Activated CD4-positive, alpha-beta T cell treated with anti-CD3 and anti-CD28 coated beads, Interleukin-2, amount 50 U/mL, for 4 hours (primary cell): Measurements from ENCODE around the gene SLC37A1.
"Not testable (repeated sequence)": the region's sequence is repeated elsewhere in the genome, so short reads cannot be mapped to it uniquely, and the experiment has no call there.

Experiments used
- DNase-seq, 2 experiments: peaks; one replicate each; pipeline ENCODE4 v3.0.0-alpha.2; 2020

SLC37A1 gene

DNA sequence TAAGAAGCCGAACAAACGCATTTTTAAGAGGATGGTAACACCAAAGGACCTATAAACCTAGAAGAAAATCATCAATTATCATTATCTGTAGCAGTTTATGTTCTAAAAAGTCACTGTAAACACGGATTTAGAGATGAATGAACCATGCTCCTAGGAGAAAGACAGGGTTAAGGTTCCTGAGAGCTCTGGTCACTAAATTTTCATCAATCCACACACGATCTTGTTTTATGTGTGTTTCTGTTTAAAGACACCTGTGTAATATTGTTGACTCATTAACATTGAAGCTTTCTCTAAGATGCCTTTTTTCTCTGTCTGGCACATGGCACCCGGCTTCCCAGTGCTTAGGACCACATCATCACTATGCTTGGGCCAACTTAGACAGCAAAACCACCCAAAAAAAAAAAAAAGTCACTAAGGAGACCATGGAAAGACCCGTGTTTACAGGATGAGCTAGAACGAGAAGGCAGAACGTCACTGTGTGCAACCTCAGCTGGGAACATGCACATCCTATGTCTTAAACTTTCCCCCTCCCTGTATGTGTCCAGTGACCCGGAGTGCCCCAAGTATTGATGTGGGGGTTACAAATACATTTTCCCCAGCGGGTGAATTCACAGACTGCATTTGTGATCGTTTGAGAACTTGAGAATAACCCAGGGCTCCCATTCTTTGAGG lies 84.0 kb downstream of the SLC37A1 start:
- DNase-seq = no peak

DNA sequence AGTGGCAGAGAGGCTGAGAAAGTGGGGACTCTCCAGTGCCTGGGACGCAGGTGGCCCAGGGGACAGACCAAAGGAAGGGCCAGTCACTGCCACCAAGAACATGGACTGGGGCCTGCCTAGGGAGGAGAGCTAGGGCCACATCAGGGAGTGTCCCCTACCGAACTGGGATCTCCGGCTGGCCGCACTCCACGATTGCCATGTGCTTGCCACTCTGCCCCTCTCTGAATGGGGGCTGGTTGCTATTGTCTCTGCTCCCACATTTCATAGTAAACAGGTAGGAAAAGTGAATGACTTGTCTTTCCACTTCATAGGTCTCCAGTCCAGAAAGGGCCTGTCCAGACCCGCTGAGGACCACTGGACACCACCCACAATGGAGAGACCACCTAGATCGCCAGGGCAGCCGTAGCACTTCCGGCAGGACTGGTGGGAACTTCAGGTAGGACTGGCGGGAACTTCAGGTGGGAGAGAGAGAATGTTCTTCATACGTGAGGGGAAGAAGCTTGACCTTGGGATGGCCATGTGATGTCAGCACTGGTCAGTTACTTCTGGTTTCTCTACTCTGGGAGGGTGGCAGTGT lies 84.6 kb downstream of the SLC37A1 start:
- DNase-seq = no peak

DNA sequence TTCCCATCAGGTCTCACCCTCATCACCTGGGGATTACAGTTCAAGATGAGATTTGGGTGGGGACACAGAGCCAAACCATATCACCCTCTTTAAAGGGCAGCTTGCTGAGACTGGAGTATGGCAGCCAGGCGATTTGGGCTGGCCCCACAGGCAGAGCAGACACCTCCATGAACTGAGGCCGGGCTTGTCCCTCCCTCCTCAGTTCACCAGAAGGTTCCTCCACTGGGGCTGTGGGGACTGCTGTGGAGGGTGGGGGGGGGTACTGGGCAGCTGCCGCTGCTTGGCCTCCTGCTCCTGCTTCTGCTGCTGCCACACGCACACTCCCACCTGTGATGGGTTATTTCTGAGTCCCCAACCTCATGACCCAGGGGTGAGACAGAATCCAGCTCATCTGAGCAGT lies 85.8 kb downstream of the SLC37A1 start:
- no peak for DNase-seq

DNA sequence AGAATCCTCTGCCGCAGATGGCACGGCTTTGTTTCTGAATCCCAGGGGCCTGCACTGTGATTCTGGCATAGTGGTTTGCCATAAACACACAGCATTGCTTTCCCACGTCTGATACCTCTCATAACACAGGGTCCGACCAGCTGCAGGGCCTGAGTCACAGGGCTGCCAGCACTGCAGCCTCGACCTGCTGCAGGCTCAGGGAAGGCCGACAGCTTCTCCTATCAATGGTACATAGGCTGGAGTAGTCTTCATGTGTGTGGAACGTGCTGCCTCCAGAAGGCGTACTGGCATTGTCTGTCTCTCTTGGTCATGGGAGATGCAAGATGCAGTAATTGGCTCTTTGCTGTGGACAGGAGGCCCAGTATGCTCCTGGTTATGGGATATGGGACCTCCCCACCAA lies 86.3 kb downstream of the SLC37A1 start:
- no peak for DNase-seq

DNA sequence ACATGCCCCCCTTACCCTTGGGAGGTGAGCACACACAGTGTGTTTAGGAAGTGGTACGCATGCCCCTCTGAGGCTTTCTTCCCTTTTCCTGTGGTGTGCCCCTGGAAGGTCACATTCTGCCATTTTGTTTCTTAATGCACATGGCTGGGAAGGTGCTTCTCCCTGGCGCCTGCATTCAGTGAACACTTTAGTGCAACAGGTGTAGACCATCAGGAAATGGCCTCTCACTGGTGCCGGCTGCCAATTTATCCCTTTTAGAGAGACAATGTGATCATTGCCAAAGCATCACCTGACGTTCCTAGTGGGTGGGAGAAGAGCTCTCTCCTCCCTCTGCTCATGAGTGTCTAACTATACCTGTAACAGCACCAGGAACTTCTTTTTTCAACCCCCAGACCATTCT lies 88.0 kb downstream of the SLC37A1 start:
- DNase-seq = no peak

DNA sequence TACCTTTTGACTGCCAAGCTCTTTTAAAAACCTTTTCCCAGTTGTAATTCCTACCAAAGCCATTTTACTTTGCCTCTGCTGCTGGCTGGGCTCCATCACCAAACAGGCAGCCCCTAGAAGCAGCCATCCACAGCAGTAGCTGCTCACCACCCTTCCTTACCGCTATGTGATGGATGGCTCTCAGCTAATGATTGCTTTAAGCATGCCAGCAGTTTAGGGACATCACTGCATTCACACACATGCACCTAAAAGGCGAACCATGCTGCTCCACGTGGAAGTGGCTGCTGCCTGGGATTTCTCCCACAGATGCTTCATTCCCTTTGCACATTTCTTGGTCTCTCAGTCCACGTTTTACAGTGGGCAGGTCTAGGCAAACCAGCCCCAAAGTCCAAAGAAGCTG lies 93.5 kb downstream of the SLC37A1 start:
- no peak for DNase-seq

DNA sequence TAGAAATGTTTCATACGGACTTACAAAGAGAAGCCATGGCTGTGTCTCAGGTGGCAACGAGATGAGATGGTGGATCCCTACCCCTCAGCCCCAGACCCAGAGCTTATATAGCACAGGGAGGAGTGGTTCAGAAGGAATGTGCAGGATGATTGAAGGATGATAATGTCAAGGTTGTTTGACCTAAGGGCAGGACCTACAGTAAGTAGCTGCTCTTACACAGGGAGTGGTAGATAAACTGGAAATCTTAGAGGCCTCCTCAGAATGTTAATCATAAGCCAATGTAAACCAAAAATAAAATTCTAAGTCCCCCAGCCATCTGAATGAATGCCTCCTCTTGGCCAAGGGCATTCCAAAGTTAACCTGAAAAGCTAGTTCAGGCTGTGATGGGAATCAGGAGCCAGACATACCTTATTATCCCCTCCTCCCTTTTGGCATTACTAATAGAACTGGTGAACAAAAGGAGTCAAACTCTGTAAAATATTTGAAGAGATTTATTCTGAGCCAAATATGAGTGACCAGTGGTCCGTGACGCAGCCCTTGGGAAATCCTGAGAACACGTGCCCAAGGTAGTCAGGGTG lies 94.0 kb downstream of the SLC37A1 start:
- DNase-seq = no peak

DNA sequence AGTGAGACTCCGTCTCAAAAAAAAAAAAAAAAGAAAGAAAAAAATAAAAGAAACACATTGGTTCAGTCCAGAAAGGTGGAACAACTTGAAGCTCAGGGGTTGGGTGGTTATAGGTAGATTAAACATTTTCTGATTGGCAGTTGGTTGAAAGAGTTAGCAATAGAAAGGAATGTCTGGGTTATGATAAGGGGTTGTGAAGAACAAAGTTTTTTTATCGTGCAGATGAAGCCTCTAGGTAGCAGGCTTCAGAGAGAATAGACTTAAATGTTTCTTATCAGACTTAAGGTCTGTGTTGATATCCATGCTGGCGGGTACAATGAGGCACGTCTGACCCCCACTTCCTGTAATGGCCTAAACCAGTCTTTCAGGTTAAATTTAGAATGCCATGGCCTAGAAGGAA lies 94.8 kb downstream of the SLC37A1 start:
- no peak for DNase-seq

DNA sequence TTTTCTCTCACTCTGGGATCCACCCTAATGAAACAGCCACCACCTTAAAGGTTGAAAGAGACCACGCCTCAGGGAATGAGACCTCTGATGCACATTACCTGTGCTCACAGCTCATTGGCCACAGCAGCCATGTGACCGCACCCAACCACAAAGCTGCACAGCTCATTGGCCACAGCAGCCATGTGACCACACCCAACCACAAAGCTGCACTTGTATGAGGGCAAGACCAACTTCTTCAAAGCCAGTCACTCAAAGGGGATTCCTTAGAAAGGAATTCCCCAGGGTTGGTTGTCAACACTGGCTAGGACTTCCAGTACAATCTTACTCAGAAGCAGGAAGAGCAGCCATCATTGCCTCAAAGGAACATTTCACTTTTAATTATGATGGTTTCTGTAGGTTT lies 96.2 kb downstream of the SLC37A1 start:
- DNase-seq = peak in 1 of 2 experiments; percentile 25

DNA sequence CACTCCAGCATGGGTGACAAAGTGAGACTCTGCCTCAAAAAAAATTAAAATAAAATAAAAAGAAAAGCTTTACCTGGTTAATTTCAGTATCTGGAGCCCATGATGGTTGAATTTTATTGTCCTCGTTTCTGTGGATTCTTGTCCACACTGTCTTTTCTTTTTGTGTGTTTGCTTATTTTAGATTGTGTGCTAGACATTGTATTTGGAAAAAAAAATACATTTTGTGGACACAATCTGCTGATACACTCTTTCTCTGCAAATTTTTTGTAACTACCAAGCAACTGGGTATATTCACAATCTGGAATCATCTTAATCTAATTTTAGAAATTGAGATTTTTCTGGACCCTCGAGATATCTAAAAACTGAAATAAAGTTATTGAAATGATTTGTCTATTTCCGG lies 98.2 kb downstream of the SLC37A1 start:
- DNase-seq = no peak

DNA sequence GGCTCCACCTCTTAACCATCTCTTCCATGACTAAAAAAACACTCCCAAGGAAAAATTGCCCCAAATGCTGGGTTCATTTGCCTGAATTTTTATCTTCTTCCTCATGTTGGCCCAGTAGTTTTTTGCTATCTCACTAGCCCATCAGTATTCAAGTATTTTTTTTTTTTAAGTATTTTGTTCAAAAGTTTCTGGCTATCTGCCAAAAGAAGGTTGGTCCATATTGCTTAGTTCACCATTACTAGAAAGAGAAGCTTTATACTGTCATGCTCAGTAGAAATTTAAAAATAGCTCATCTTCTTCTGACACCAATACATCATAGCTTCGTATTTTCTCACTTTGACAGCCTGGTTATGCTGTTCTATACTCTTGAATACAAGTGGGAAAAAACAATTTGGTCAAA lies 98.7 kb downstream of the SLC37A1 start:
- no peak for DNase-seq

DNA sequence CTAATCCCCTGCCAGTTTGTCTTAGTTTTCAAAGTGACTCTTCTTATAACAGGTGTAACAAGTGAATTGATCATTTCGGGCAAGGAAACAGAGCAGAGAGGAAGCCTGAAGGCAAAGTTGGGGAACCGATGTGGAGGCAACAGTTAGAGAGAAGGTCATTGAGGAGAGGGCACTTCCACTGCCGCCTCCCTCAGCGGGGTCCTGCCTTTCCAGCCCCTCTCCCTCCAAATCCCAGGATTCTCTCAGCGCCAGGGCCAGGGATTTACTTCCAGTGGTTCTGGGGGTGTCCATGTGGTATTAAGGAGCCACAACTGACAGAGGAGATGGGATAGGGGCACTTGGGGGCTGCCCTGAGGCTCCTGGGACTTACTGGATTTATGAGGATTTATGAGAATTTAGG lies 100.1 kb downstream of the SLC37A1 start:
- no peak for DNase-seq

DNA sequence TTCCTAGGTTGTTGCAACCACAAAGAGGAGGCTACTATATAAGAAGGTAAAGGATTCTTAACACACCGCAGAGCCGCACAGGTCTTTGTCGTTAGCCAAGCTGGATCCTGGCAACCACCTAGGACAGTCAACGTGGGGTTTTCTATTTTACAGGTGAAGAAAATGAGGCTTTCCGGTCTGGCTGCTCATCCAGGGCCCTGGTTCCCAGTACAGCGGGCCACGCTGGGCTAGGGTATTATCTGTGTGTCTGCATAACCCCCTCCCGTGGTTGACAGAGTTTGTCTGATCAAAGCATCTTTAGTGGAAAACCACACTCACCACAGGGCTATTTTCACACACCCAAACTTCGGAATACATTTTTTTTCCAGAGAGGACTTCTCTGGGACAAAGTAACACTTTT lies 100.7 kb downstream of the SLC37A1 start:
- DNase-seq = peak; percentile 22 to 24

DNA sequence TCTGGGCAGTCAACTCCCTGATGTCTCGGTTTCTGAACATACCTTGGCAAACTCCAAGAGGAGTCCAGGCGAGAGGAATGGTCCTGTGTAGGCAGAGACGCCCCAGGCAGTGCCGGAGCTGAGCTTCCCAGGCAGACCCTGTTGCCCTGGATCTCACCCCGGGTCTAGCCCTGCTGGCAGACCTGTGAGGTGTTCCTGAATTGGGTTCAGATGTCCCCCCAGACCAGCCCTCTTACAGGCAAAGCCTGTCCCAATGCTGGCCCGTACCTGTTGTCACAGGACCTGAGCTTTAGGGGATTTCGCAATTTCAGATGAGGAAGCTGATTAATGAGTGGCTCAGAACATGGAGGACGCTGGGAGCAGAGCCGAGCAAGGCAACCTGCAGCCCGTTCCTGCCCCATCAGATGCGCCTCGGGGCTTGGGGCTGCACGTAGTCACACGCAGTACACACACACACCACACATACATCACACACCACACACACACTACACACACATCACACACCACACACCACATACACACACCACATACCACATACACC lies 101.2 kb downstream of the SLC37A1 start:
- DNase-seq = peak; percentile 32 to 43

DNA sequence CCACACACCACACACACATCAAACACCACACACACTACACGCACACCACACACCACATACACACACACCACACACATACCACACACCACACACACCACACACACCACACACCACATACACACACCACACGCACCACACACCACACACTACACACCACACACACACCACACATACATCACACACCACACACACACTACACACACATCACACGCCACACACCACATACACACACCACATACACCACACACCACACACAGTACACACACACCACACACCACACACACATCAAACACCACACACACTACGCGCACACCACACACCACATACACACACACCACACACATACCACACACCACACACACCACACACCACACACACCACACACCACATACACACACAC lies 101.7 kb downstream of the SLC37A1 start:
- not testable (repeated sequence) for DNase-seq

DNA sequence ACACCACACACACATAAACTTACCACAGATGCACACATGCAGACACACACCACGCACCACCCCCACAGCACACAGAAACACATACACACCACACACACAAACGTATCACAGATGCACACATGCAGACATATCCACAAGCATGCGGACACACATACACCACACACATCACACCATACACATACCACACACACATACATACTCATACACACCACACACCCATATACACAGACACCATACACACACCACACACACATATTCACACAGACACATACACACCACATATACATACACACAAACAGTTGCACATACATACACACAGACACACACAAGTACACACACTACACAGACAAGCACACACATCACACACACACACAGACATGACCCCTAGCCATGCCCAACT lies 102.3 kb downstream of the SLC37A1 start:
- DNase-seq = no peak

DNA sequence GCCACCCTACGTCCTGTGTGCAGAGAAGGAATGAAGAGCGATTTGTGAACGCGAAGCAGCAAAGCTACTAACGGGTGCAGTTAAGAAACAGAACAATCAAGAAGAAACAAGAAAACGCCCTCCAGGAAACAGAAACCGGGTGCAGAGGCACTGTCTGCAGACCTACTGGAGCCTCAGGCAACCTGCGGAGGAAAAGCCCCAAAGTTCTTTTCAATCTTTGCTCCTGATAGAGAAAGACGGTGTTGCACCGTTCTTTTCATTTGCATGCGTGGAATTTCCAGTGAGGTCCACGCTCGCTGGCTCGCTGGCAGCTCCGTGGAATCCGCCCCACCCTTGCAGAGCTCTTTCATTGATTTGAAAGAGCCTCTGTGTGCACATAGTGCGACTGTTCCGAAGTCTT lies 102.8 kb downstream of the SLC37A1 start:
- no peak for DNase-seq

DNA sequence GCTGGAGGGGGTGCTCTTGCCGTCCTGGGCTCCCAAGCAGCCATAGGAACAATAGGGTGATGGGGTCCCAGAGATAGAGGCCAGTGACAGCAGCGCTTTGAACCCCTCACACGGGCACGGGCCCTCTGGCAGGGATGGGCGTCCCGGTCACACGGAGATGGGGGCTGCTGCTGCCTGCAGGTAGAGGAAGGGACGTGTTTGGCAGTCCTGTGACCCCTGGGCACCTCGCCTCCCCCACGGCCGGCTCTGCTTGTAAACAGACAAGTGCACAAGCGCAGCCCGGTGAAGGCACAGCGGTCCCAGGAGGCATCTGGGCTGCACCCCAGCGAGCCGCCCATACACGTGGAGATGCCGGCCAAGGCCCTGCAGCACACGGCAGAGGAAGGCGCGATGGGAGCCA lies 103.3 kb downstream of the SLC37A1 start:
- DNase-seq = no peak

DNA sequence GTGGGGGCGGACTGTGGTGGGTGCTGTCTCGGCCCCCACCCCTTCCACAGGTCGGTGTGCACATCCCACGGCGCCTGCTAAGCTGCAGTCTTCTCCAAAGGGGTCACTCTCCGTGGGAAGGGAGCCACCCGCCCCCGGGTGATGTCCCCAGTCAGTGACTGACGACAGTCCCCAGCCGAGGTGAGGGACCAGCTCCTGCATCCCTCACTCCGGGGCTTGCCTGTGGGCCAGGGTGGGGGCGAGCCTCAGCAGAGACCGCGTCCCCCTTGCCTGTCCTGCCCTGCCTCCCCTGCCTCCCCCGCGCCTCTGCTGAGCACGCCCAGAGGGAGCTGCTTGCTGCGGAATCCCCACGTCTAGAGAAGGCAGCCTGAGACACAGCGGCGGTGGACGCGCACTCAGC lies 103.8 kb downstream of the SLC37A1 start:
- no peak for DNase-seq

DNA sequence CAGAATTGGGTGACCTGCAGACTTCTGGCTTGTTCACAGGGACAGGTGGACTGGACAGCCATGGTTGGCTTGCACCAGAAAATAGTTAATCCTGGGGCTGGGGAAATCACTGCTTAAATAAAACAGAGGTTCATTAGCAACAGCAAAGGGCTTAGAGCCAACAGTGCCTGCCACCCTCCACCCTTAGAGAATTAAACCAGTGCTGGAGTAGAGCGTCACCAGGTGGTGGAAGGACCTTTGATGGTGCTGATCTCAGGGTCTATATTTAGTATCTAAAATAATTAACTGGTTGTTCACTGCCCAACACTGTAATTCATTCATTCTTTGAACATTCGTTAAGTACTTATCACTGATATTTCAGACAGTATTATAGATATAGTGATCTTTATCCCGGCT lies 105.1 kb downstream of the SLC37A1 start:
- DNase-seq = no peak

DNA sequence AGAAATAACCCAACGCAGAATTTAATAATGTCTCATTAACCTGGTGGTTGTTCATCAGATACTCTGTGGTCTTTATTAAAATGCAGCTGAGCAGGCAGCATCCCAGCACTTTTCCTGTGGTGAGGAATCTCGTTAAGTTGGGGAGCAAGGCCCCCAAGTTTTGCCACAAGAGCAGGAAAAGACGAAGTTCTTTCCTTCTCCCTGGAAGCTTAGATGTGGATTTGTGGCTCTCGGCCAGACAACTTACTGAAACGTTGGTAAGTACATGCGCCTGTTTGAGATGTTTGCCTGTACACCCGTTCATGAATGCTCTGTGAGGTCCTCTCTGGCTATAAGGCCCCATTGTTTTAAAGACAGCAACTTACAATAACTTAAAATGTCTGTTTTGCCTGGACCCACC lies 105.5 kb downstream of the SLC37A1 start:
- DNase-seq = no peak

DNA sequence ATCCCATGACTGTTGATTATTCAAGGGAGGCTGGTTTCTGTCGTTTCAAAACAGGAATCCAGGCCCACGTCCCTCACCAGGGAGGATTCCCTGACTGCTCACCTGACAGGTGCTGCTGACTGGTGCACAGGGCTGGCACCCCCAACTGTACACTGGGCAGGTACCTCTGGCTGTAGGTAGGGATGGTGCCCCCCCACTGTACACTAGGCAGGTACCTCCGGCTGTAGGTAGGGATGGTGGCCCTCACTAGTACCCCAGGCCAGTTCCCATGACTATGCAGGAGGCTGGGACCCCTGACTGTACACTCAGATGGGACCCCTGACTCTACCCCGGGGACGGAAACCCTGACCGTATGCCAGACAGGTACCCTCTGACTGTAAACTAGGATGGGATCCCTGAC lies 106.2 kb downstream of the SLC37A1 start:
- DNase-seq = no peak

DNA sequence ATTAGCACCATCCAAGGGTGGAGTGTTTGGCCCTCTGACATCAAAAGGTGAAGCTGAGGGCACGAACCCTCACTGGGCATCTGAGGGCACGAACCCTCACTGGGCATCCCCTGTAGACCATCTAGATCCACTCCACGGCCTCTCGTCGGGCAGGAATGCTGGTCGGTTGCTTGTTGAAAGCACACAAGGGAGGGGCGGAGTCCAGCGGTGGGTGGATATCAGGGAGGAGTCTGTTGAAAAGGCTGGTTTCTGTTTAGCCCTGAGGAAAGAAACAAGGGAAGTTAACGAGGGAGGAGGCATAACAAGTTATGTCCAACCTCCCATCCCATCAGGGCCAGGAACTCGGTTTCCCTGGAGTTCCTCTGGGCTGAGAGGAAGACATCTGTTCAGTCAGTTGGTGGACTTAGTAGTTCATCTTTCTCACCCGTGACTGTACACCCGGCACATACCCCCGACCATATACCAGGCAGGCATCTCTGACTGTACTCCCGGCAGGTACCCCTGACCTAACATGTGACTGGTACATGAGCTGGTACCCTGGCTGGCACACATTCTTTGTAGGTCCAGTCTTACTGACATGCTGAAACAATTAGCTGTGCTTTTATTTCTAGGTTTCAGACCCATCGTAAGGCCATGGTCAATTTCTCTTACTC lies 107.6 kb downstream of the SLC37A1 start:
- no peak for DNase-seq

DNA sequence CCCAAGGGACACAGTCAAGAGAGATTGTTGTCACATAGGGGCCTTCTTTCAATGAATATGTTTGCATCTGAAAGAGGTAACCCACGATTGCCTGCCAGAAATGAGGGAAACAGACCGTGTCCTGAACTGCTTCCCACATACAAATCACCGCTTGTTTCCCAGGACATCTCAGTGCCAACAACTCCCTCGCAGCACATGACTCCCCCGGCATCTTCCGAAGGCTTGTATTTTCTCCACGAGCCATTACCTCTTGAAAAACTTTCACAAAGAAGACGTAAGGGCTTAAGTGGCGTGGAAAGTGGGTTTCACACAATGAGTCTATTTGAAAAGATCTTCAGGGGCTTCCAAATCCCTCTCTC lies 108.1 kb downstream of the SLC37A1 start:
- DNase-seq = no peak
